ENCODE measurements around the gene LIN28B.
"Not testable (repeated sequence)": the region's sequence is repeated elsewhere in the genome, so short reads cannot be mapped to it uniquely, and the experiment has no call there.

The LIN28B gene

DNA sequence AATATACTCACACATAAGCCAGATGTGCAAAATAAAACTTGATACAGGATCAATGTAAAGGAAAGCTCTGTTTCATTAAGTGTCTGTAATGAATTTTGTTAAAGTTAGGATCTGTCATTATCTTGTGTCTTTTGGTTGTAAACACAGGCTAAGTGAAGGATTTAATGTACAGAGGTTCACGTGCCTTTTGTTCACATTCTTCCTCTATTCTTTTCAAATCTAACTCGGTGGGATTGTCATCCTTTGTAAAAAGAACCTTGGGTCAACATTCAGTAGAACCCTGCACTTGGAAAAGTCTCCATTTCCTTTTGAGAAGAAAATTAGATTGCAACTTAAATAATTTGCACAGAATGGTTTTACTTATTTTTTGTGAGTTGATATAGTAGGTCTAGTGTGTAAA, 7.7 kb upstream of the LIN28B start:
- Histone ChIP-seq H3K27me3 (ENCODE audit: insufficient read depth, poor library complexity, severe bottlenecking) (peaks cover 14% of the 10 kb centered on the region), H3K27ac (replicated peaks) (no peak overlapping the region), H3K4me3 (replicated peaks; ENCODE audit: insufficient read depth, low read length) (no peak overlapping the region)
- no peak for DNase-seq (ENCODE audit: low read depth in 1 of 2, low spot score in 1 of 2)
- TF ChIP-seq SPI1 (IDR thresholded peaks at IDR 0.05; ENCODE audit: borderline replicate concordance, low read depth) = no peak
- TF ChIP-seq, protein P1, sequence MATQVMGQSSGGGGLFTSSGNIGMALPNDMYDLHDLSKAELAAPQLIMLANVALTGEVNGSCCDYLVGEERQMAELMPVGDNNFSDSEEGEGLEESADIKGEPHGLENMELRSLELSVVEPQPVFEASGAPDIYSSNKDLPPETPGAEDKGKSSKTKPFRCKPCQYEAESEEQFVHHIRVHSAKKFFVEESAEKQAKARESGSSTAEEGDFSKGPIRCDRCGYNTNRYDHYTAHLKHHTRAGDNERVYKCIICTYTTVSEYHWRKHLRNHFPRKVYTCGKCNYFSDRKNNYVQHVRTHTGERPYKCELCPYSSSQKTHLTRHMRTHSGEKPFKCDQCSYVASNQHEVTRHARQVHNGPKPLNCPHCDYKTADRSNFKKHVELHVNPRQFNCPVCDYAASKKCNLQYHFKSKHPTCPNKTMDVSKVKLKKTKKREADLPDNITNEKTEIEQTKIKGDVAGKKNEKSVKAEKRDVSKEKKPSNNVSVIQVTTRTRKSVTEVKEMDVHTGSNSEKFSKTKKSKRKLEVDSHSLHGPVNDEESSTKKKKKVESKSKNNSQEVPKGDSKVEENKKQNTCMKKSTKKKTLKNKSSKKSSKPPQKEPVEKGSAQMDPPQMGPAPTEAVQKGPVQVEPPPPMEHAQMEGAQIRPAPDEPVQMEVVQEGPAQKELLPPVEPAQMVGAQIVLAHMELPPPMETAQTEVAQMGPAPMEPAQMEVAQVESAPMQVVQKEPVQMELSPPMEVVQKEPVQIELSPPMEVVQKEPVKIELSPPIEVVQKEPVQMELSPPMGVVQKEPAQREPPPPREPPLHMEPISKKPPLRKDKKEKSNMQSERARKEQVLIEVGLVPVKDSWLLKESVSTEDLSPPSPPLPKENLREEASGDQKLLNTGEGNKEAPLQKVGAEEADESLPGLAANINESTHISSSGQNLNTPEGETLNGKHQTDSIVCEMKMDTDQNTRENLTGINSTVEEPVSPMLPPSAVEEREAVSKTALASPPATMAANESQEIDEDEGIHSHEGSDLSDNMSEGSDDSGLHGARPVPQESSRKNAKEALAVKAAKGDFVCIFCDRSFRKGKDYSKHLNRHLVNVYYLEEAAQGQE (IDR thresholded peaks at IDR 0.05; ENCODE audit: insufficient replicate concordance, low read depth) = no peak
- TF ChIP-seq, protein P2, sequence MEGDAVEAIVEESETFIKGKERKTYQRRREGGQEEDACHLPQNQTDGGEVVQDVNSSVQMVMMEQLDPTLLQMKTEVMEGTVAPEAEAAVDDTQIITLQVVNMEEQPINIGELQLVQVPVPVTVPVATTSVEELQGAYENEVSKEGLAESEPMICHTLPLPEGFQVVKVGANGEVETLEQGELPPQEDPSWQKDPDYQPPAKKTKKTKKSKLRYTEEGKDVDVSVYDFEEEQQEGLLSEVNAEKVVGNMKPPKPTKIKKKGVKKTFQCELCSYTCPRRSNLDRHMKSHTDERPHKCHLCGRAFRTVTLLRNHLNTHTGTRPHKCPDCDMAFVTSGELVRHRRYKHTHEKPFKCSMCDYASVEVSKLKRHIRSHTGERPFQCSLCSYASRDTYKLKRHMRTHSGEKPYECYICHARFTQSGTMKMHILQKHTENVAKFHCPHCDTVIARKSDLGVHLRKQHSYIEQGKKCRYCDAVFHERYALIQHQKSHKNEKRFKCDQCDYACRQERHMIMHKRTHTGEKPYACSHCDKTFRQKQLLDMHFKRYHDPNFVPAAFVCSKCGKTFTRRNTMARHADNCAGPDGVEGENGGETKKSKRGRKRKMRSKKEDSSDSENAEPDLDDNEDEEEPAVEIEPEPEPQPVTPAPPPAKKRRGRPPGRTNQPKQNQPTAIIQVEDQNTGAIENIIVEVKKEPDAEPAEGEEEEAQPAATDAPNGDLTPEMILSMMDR (IDR thresholded peaks at IDR 0.05; ENCODE audit: insufficient read depth, low read length) = no peak
- TF ChIP-seq POLR2AphosphoS5 (IDR thresholded peaks at IDR 0.05; ENCODE audit: low read depth) = no peak
- no peak for TF ChIP-seq GABPA (IDR thresholded peaks at IDR 0.05; ENCODE audit: low read depth)

- TF ChIP-seq GABPA (IDR thresholded peaks at IDR 0.05; ENCODE audit: low read depth) (no peak), POLR2AphosphoS5 (IDR thresholded peaks at IDR 0.05; ENCODE audit: low read depth) (no peak), SPI1 (IDR thresholded peaks at IDR 0.05; ENCODE audit: borderline replicate concordance, low read depth) (no peak)
- TF ChIP-seq, protein P1 (IDR thresholded peaks at IDR 0.05; ENCODE audit: insufficient replicate concordance, low read depth) = no peak
- TF ChIP-seq, protein P2 (IDR thresholded peaks at IDR 0.05; ENCODE audit: insufficient read depth, low read length) = no peak
- no peak for DNase-seq (ENCODE audit: low read depth in 1 of 2, low spot score in 1 of 2)
- H3K4me3 ChIP-seq (replicated peaks; ENCODE audit: insufficient read depth, low read length) = no peak overlapping the region
- H3K27ac ChIP-seq (replicated peaks) = no peak overlapping the region
- H3K27me3 ChIP-seq (ENCODE audit: insufficient read depth, poor library complexity, severe bottlenecking) = peaks cover 35% of the 10 kb centered on the region
Measured at GRCh38 chr6:104951677-104952076, 5.2 kb upstream of the LIN28B start.

GRCh38 chr6:104952911-104953399, 4.0 kb upstream of the LIN28B start:
- H3K27ac ChIP-seq (replicated peaks) = no peak overlapping the region
- no peak overlapping the region for H3K4me3 ChIP-seq (replicated peaks; ENCODE audit: insufficient read depth, low read length)
- TF ChIP-seq, protein P2 (IDR thresholded peaks at IDR 0.05; ENCODE audit: insufficient read depth, low read length) = no peak
- TF ChIP-seq, protein P1 (IDR thresholded peaks at IDR 0.05; ENCODE audit: insufficient replicate concordance, low read depth) = no peak
- TF ChIP-seq POLR2AphosphoS5 (IDR thresholded peaks at IDR 0.05; ENCODE audit: low read depth) (no peak), SPI1 (IDR thresholded peaks at IDR 0.05; ENCODE audit: borderline replicate concordance, low read depth) (no peak), GABPA (IDR thresholded peaks at IDR 0.05; ENCODE audit: low read depth) (no peak)
- H3K27me3 ChIP-seq (ENCODE audit: insufficient read depth, poor library complexity, severe bottlenecking) = peaks cover 45% of the 10 kb centered on the region
- no peak for DNase-seq (ENCODE audit: low read depth in 1 of 2, low spot score in 1 of 2)

DNA sequence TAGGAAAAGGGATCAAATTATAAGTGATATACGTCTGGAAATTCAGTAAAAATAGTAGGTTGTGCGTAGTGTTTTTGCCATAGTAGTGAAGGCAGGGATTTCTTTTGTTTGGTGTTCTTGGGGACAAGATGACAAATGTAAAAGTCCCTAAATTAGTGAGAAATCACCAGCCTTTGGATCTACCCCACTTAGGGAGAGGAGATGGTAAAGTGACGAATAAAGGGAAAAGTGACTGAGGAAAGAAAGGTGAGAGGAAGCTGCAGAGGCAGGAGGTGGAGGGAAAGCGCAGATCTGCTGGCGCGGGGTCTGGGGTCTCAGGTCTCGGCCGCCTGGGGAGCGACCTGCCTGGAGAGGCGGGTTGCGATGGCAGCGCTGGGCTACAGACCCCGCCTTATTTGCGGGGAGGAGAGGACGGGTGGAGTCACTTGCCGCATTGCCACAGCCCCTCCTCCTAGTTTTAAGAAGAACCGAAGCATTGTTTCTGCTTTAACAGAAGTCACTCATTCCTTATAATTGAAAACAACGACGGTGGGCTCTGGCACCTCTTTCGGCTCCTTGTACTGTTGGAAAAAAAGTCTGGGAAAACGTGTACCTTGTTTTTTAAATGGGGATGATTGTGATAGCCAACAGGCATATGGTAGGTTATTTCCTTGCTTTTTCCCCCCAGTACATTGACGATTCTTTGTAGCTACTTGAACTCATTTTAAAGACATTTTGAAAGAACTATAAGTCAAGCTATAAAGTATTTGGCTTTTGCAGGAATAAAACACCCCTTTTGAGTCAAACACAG, 3.3 kb upstream of the LIN28B start:
- not testable (repeated sequence) for DNase-seq (ENCODE audit: low read depth in 1 of 2, low spot score in 1 of 2); H3K4me3 ChIP-seq (replicated peaks; ENCODE audit: insufficient read depth, low read length); H3K27ac ChIP-seq (replicated peaks)
- peaks cover 51% of the 10 kb centered on the region for H3K27me3 ChIP-seq (ENCODE audit: insufficient read depth, poor library complexity, severe bottlenecking)
